ENCODE measurements around the gene AREG. TPM values are rescaled to one million over a fixed set of nuclear protein-coding genes. Genes with fewer than 3 reads are reported as not detected.

Gene AREG
- total and polyA plus RNA-seq, 5 donors from 2014 or later: 0.43 to 9.3 (median 1.9) TPM

- Histone ChIP-seq H3K9me3 (ENCODE audit: control insufficient read depth in 2 of 2, low read length in 2 of 2) (no peaks in the 10 kb centered on the region), H3K4me1 (ENCODE audit: control insufficient read depth, insufficient read depth, low read length, poor library complexity, severe bottlenecking) (peaks cover 14% of the 10 kb centered on the region), H3K27me3 (ENCODE audit: control insufficient read depth, insufficient read depth, low read length) (peaks cover 5% of the 10 kb centered on the region), H3K36me3 (ENCODE audit: control insufficient read depth, insufficient read depth, low read length) (no peaks in the 10 kb centered on the region), H3K27ac (ENCODE audit: insufficient read depth, low read length, poor library complexity, severe bottlenecking) (no peak overlapping the region), H3K4me3 (ENCODE audit: low read depth, low read length) (no peak overlapping the region)
- Mint-ChIP-seq H3K27ac (no peak overlapping the region), H3K4me3 (no peak overlapping the region), H3K9me3 (no peaks in the 10 kb centered on the region), H3K27me3 (peaks cover 28% of the 10 kb centered on the region), H3K36me3 (no peaks in the 10 kb centered on the region), H3K4me1 (peaks cover 1 to 13% (median 6%) of the 10 kb centered on the region in 4 donors)
- no peak for DNase-seq
- no peak for ATAC-seq (ENCODE audit: low read depth in 2 of 2)
Measured at GRCh38 chr4:74447636-74448233, 2.8 kb downstream of the AREG start.

- peaks cover 28% of the 10 kb centered on the region for H3K27me3 Mint-ChIP-seq
Measured at GRCh38 chr4:74449571-74450297, 4.8 kb downstream of the AREG start.

GRCh38 chr4:74450298-74450683 lies 5.4 kb downstream of the AREG start:
- Mint-ChIP-seq H3K4me3 (no peak overlapping the region), H3K36me3 (no peaks in the 10 kb centered on the region), H3K27ac (no peak overlapping the region), H3K4me1 (peaks cover 2 to 5% (median 3%) of the 10 kb centered on the region in 4 donors), H3K27me3 (peaks cover 27% of the 10 kb centered on the region), H3K9me3 (peaks cover 0 to 5% (median 0%) of the 10 kb centered on the region in 7 donors)
- Histone ChIP-seq H3K27ac (ENCODE audit: insufficient read depth, low read length, poor library complexity, severe bottlenecking) (no peak overlapping the region), H3K4me1 (ENCODE audit: control insufficient read depth, insufficient read depth, low read length, poor library complexity, severe bottlenecking) (peaks cover 5% of the 10 kb centered on the region), H3K27me3 (ENCODE audit: control insufficient read depth, insufficient read depth, low read length) (peaks cover 5% of the 10 kb centered on the region), H3K9me3 (ENCODE audit: control insufficient read depth in 2 of 2, low read length in 2 of 2) (no peaks in the 10 kb centered on the region), H3K4me3 (ENCODE audit: low read depth, low read length) (no peak overlapping the region), H3K36me3 (ENCODE audit: control insufficient read depth, insufficient read depth, low read length) (no peaks in the 10 kb centered on the region)
- no peak for ATAC-seq (ENCODE audit: low read depth in 2 of 2)
- DNase-seq: no peak

More at GRCh38 chr4:74449571-74450297, 4.8 kb downstream of the AREG start:
- no peaks in the 10 kb centered on the region for H3K36me3 ChIP-seq (ENCODE audit: control insufficient read depth, insufficient read depth, low read length)
- Mint-ChIP-seq H3K27ac (no peak overlapping the region), H3K4me1 (peaks cover 2 to 6% (median 5%) of the 10 kb centered on the region in 4 donors), H3K9me3 (peaks cover 0 to 5% (median 0%) of the 10 kb centered on the region in 7 donors), H3K4me3 (no peak overlapping the region), H3K36me3 (no peaks in the 10 kb centered on the region)
- no peaks in the 10 kb centered on the region for H3K9me3 ChIP-seq (ENCODE audit: control insufficient read depth in 2 of 2, low read length in 2 of 2)
- no peak overlapping the region for H3K27ac ChIP-seq (ENCODE audit: insufficient read depth, low read length, poor library complexity, severe bottlenecking)
- ATAC-seq (ENCODE audit: low read depth in 2 of 2) (no peak), DNase-seq (no peak)
- peaks cover 10% of the 10 kb centered on the region for H3K4me1 ChIP-seq (ENCODE audit: control insufficient read depth, insufficient read depth, low read length, poor library complexity, severe bottlenecking)
- H3K27me3 ChIP-seq (ENCODE audit: control insufficient read depth, insufficient read depth, low read length): peaks cover 5% of the 10 kb centered on the region
- H3K4me3 ChIP-seq (ENCODE audit: low read depth, low read length): no peak overlapping the region

- ATAC-seq (ENCODE audit: low read depth in 2 of 2) (no peak), DNase-seq (no peak)
- Histone ChIP-seq H3K36me3 (ENCODE audit: control insufficient read depth, insufficient read depth, low read length) (no peaks in the 10 kb centered on the region), H3K4me3 (ENCODE audit: low read depth, low read length) (no peak overlapping the region), H3K4me1 (ENCODE audit: control insufficient read depth, insufficient read depth, low read length, poor library complexity, severe bottlenecking) (no peaks in the 10 kb centered on the region), H3K27ac (ENCODE audit: insufficient read depth, low read length, poor library complexity, severe bottlenecking) (no peak overlapping the region), H3K27me3 (ENCODE audit: control insufficient read depth, insufficient read depth, low read length) (peaks cover 4% of the 10 kb centered on the region), H3K9me3 (ENCODE audit: control insufficient read depth in 2 of 2, low read length in 2 of 2) (no peaks in the 10 kb centered on the region)
- peaks cover 0 to 5% (median 0%) of the 10 kb centered on the region in 7 donors for H3K9me3 Mint-ChIP-seq
- H3K4me3 Mint-ChIP-seq: no peak overlapping the region
- H3K27me3 Mint-ChIP-seq: peaks cover 21% of the 10 kb centered on the region
- no peaks in the 10 kb centered on the region for H3K36me3 Mint-ChIP-seq
- no peak overlapping the region for H3K27ac Mint-ChIP-seq
- H3K4me1 Mint-ChIP-seq: peaks cover 0 to 5% (median 0%) of the 10 kb centered on the region in 4 donors
Measured at GRCh38 chr4:74451214-74451661, 6.3 kb downstream of the AREG start.

- Histone ChIP-seq H3K27ac (ENCODE audit: insufficient read depth, low read length, poor library complexity, severe bottlenecking) (no peak overlapping the region), H3K4me3 (ENCODE audit: low read depth, low read length) (no peak overlapping the region), H3K27me3 (ENCODE audit: control insufficient read depth, insufficient read depth, low read length) (no peaks in the 10 kb centered on the region), H3K9me3 (ENCODE audit: control insufficient read depth in 2 of 2, low read length in 2 of 2) (no peaks in the 10 kb centered on the region), H3K4me1 (ENCODE audit: control insufficient read depth, insufficient read depth, low read length, poor library complexity, severe bottlenecking) (no peaks in the 10 kb centered on the region), H3K36me3 (ENCODE audit: control insufficient read depth, insufficient read depth, low read length) (no peaks in the 10 kb centered on the region)
- H3K9me3 Mint-ChIP-seq: peaks cover 0 to 5% (median 0%) of the 10 kb centered on the region in 7 donors
- no peak overlapping the region for H3K27ac Mint-ChIP-seq
- H3K27me3 Mint-ChIP-seq: peaks cover 13% of the 10 kb centered on the region
- DNase-seq: no peak
- H3K4me1 Mint-ChIP-seq: peaks cover 0 to 5% (median 0%) of the 10 kb centered on the region in 4 donors
- no peak for ATAC-seq (ENCODE audit: low read depth in 2 of 2)
- H3K4me3 Mint-ChIP-seq: no peak overlapping the region
- H3K36me3 Mint-ChIP-seq: no peaks in the 10 kb centered on the region
Measured at GRCh38 chr4:74453037-74453635, 8.2 kb downstream of the AREG start.

- no peak for DNase-seq
- Mint-ChIP-seq H3K36me3 (no peaks in the 10 kb centered on the region), H3K4me1 (peaks cover 0 to 5% (median 0%) of the 10 kb centered on the region in 4 donors), H3K27ac (no peak overlapping the region), H3K4me3 (no peak overlapping the region), H3K9me3 (peaks cover 0 to 6% (median 0%) of the 10 kb centered on the region in 7 donors), H3K27me3 (peaks cover 13% of the 10 kb centered on the region)
- H3K4me1 ChIP-seq (ENCODE audit: control insufficient read depth, insufficient read depth, low read length, poor library complexity, severe bottlenecking): no peaks in the 10 kb centered on the region
- no peaks in the 10 kb centered on the region for H3K36me3 ChIP-seq (ENCODE audit: control insufficient read depth, insufficient read depth, low read length)
- H3K27me3 ChIP-seq (ENCODE audit: control insufficient read depth, insufficient read depth, low read length): no peaks in the 10 kb centered on the region
- no peak overlapping the region for H3K4me3 ChIP-seq (ENCODE audit: low read depth, low read length)
- no peak for ATAC-seq (ENCODE audit: low read depth in 2 of 2)
- H3K27ac ChIP-seq (ENCODE audit: insufficient read depth, low read length, poor library complexity, severe bottlenecking): no peak overlapping the region
- no peaks in the 10 kb centered on the region for H3K9me3 ChIP-seq (ENCODE audit: control insufficient read depth in 2 of 2, low read length in 2 of 2)
Measured at GRCh38 chr4:74453829-74454742, 9.2 kb downstream of the AREG start.

- Mint-ChIP-seq H3K27me3 (peaks cover 12% of the 10 kb centered on the region), H3K4me3 (no peak overlapping the region), H3K9me3 (peaks cover 0 to 16% (median 1%) of the 10 kb centered on the region in 7 donors), H3K4me1 (peaks cover 0 to 5% (median 0%) of the 10 kb centered on the region in 4 donors), H3K27ac (no peak overlapping the region), H3K36me3 (no peaks in the 10 kb centered on the region)
- no peak overlapping the region for H3K27ac ChIP-seq (ENCODE audit: insufficient read depth, low read length, poor library complexity, severe bottlenecking)
- no peak overlapping the region for H3K4me3 ChIP-seq (ENCODE audit: low read depth, low read length)
- ATAC-seq (ENCODE audit: low read depth in 2 of 2) (no peak), DNase-seq (no peak)
- H3K36me3 ChIP-seq (ENCODE audit: control insufficient read depth, insufficient read depth, low read length): no peaks in the 10 kb centered on the region
- no peaks in the 10 kb centered on the region for H3K27me3 ChIP-seq (ENCODE audit: control insufficient read depth, insufficient read depth, low read length)
- peaks cover 0 to under 1% of the 10 kb centered on the region in 2 experiments for H3K9me3 ChIP-seq (ENCODE audit: control insufficient read depth in 2 of 2, low read length in 2 of 2)
- H3K4me1 ChIP-seq (ENCODE audit: control insufficient read depth, insufficient read depth, low read length, poor library complexity, severe bottlenecking): no peaks in the 10 kb centered on the region
Measured at GRCh38 chr4:74455361-74456055, 10.6 kb downstream of the AREG start.

All from CD4-positive, CD25-positive, alpha-beta regulatory T cell (primary cell).